ENCODE measurements around the gene CYTH2.

Gene CYTH2

GRCh38 chr19:48469289-48469881 is at the start of gene CYTH2:
Gene CYTH2 (plus strand): TSS chr19:48469369. CDS start chr19:48469508, 139 bp downstream.
- DNase-seq (ENCODE audit: extremely low read depth in 1 of 2, low read depth in 1 of 2), result peak in 1 of 2 donors; percentile 43

GRCh38 chr19:48421548-48421947 is 47.6 kb upstream of the CYTH2 start:
- no peak for DNase-seq (ENCODE audit: extremely low read depth in 1 of 2, low read depth in 1 of 2)

- DNase-seq (ENCODE audit: extremely low read depth in 1 of 2, low read depth in 1 of 2), result no peak
Measured at GRCh38 chr19:48424694-48425219, 44.4 kb upstream of the CYTH2 start.

- no peak for DNase-seq (ENCODE audit: extremely low read depth in 1 of 2, low read depth in 1 of 2)
Measured at GRCh38 chr19:48428670-48429069, 40.5 kb upstream of the CYTH2 start.

GRCh38 chr19:48433337-48433736 is 35.8 kb upstream of the CYTH2 start:
- no peak for DNase-seq (ENCODE audit: extremely low read depth in 1 of 2, low read depth in 1 of 2)

- no peak for DNase-seq (ENCODE audit: extremely low read depth in 1 of 2, low read depth in 1 of 2)
Measured at GRCh38 chr19:48436586-48436985, 32.6 kb upstream of the CYTH2 start.

- no peak for DNase-seq (ENCODE audit: extremely low read depth in 1 of 2, low read depth in 1 of 2)
Measured at GRCh38 chr19:48441360-48442050, 27.7 kb upstream of the CYTH2 start.

- no peak for DNase-seq (ENCODE audit: extremely low read depth in 1 of 2, low read depth in 1 of 2)
Measured at GRCh38 chr19:48442116-48443035, 26.8 kb upstream of the CYTH2 start.

- DNase-seq (ENCODE audit: extremely low read depth in 1 of 2, low read depth in 1 of 2), result no peak
Measured at GRCh38 chr19:48443256-48443655, 25.9 kb upstream of the CYTH2 start.

GRCh38 chr19:48443731-48444128 is 25.4 kb upstream of the CYTH2 start:
- no peak for DNase-seq (ENCODE audit: extremely low read depth in 1 of 2, low read depth in 1 of 2)

GRCh38 chr19:48444129-48444935 is 24.8 kb upstream of the CYTH2 start:
- no peak for DNase-seq (ENCODE audit: extremely low read depth in 1 of 2, low read depth in 1 of 2)

- DNase-seq (ENCODE audit: extremely low read depth in 1 of 2, low read depth in 1 of 2), result no peak
Measured at GRCh38 chr19:48444936-48445200, 24.3 kb upstream of the CYTH2 start.

- no peak for DNase-seq (ENCODE audit: extremely low read depth in 1 of 2, low read depth in 1 of 2)
Measured at GRCh38 chr19:48445256-48445605, 23.9 kb upstream of the CYTH2 start.

GRCh38 chr19:48445606-48446481 is 23.3 kb upstream of the CYTH2 start, which contains the start of gene GRWD1:
Gene GRWD1 (plus strand): TSS chr19:48445983. CDS start chr19:48446006, 23 bp downstream.
- DNase-seq (ENCODE audit: extremely low read depth in 1 of 2, low read depth in 1 of 2), result peak; percentile 85 to 89

GRCh38 chr19:48446579-48446978 is 22.6 kb upstream of the CYTH2 start:
- DNase-seq (ENCODE audit: extremely low read depth in 1 of 2, low read depth in 1 of 2), result no peak

GRCh38 chr19:48448563-48448962 is 20.6 kb upstream of the CYTH2 start:
- DNase-seq (ENCODE audit: extremely low read depth in 1 of 2, low read depth in 1 of 2), result no peak

GRCh38 chr19:48450441-48450840 is 18.7 kb upstream of the CYTH2 start:
- no peak for DNase-seq (ENCODE audit: extremely low read depth in 1 of 2, low read depth in 1 of 2)

- no peak for DNase-seq (ENCODE audit: extremely low read depth in 1 of 2, low read depth in 1 of 2)
Measured at GRCh38 chr19:48450863-48451262, 18.3 kb upstream of the CYTH2 start.

GRCh38 chr19:48451624-48452023 is 17.5 kb upstream of the CYTH2 start:
- no peak for DNase-seq (ENCODE audit: extremely low read depth in 1 of 2, low read depth in 1 of 2)
